SKM-1 (cell line): Measurements from ENCODE around the gene BCL2L1.
A peak's percentile ranks its signal among the peaks of the same experiment; 100 is the strongest.

Experiments
- DNase-seq: peaks from one replicate; lab custom pipeline; 2025; ENCODE audit not compliant: unreplicated experiment; lab: John Stamatoyannopoulos, UW

The BCL2L1 gene

GRCh38 chr20:31731321-31731717, 8.7 kb upstream of the BCL2L1 start:
- DNase-seq = no peak

DNA sequence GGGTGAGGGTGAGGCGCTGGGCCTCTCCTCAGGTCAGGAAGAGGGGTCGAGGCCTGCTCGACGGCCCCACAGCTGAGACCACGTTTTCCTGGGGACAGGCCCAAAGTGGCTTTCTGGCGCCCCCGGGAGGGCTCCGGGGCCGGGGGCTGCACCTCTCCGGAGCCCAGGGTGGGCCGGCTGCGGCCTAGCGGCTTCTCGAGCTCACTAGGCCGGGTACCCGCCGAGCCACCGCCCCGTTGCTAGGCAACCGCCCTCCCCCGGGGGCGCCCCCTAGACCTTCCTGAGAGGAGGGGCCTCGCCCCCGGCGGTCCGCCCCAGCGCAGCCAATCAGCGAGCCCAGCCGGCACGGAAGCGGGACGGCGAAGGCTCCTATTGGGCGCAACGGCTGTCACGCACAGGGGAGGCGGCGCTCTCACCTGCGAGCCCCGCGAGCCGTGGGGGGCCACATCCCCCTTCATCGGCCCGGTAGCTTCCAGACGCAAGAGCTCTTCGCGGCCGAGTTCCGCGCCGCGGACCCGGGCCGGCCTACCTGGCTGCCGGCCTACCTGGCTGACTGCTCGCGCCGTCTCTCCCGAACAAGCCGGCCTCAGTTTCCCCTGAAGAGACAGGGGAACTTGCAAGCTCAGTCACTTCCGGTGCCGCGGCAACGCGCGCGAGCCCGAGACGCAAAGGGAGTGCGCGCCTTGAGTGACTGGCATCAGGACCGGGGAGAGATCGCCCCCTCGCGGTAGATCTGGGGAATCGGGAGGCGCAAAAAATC, 831 bp upstream of the BCL2L1 start:
- peak; percentile 95 for DNase-seq

GRCh38 chr20:31723069-31723318, 326 bp upstream of the BCL2L1 start:
- no peak for DNase-seq

DNA sequence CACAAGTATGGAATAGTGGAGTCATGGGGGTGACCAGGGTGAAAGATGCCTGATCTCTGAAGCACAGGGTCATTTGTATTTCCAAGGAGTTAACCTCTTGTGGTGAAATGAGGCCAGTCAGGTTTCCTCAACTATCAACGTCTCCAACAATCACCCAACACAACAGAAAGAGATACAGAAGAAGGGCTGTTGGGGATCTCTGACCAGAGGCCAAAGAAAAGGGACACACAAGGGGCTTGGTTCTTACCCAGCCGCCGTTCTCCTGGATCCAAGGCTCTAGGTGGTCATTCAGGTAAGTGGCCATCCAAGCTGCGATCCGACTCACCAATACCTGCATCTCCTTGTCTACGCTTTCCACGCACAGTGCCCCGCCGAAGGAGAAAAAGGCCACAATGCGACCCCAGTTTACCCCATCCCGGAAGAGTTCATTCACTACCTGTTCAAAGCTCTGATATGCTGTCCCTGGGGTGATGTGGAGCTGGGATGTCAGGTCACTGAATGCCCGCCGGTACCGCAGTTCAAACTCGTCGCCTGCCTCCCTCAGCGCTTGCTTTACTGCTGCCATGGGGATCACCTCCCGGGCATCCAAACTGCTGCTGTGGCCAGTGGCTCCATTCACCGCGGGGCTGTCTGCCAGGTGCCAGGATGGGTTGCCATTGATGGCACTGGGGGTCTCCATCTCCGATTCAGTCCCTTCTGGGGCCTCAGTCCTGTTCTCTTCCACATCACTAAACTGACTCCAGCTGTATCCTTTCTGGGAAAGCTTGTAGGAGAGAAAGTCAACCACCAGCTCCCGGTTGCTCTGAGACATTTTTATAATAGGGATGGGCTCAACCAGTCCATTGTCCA, 1.0 kb downstream of the BCL2L1 start:
- DNase-seq = no peak

DNA sequence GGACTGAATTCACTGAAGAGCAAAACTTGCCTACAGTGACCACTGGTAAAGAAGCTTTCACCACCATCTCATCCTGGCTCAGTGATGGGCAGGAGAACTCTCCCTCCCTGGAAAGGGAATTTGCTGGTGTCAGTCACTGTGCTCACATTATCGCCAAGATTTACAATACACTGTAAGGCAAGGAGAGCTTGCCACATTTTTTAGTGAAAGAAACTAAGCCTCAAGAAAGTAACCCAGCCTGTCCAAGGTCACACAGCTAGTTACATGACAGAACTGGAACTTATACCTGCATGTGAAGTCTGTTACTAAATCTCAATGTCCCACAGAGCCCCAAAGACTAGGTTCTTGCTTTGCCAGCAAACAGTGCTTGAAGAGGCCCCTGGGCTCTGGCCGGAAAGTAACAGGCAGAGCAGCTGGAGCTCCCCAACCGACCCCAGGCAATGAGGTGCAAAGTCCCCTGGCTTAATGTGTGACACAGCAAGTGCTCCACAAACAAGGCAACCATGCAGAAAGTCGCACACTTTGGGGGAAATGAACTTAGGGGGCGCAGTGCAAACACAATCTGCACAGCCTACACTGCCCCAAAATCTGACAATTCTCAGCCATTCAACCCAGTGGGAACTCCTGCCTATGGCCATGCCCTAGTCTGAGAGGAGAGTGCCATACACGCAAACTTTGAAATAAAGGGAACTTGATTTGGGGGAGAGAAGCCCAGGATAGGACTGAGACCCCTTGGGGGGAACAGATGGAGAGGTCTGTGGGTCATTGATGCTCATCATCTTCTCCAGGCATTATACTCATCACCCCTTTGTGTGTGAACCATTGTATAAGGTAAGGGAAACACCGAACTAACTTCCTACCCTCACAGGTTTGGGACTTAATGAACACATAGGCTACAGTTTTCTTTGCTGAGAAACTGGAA, 1.9 kb downstream of the BCL2L1 start:
- no peak for DNase-seq

- DNase-seq = no peak
Measured at GRCh38 chr20:31719644-31720485, 2.8 kb downstream of the BCL2L1 start.

DNA sequence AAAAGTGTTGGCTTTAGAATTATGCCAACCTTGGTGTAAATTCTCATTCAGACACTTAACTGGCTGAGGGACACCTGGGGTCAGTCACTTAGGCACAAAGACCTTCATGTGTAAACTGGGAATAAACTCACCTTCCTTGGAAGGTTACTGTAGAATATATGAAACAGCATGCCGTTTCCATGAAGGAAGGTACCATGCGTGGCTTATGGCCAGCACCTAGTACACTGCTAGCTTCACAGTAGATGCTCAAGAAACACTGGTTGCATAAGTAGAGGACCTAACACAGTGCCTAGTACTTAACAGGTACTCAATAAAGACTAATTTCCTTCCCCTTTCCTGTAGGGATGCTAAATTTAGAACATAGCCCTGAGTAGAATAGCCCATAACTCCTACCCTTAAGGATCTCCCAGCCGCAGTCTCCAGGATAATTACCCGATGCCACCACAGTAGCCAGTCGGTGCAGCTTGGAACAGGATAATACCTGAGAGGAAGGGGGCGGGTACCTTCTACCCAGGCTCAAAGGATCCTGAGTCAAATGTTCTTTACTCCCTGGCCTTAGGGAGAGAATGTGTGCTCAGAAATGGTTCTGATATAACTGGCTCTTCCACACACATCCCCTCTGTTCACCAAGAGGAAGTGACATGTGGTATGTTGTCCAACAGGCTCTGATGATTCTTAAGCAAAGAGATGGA, 3.6 kb downstream of the BCL2L1 start:
- no peak for DNase-seq

- DNase-seq = no peak
Measured at GRCh38 chr20:31717478-31718201, 5.0 kb downstream of the BCL2L1 start.

DNA sequence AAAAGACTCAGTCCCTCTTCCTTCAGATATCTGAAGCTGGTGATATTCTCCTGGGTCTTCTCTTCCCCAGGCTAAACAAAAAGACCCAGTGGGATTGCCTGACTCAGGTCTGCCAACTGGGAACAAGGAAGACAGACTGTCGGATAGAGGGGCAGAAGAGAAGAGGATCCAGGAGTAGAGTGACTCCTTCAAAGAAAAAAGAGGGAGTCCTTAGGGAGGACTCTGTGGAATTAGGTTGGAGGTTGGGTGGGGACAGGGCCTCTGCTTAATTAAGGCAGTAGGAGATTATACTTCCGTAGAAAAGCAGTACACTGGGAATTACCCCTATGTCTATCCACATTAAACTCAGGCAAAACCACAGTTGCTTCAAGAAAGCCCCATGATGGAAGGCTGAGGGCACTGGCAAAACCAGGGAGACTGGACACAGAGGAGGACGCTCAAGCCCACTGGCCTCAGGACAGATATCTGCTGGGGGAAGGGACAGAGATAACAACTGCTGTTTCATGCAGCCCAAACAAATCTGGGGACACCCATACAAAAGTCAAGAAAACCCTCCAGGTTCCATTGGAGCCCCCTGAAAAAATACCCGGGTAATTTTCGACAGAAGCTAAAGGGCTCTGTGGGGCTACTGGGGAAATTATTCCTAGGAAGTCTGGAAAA, 5.7 kb downstream of the BCL2L1 start:
- DNase-seq = no peak

GRCh38 chr20:31716351-31716750, 6.3 kb downstream of the BCL2L1 start:
- no peak for DNase-seq

DNA sequence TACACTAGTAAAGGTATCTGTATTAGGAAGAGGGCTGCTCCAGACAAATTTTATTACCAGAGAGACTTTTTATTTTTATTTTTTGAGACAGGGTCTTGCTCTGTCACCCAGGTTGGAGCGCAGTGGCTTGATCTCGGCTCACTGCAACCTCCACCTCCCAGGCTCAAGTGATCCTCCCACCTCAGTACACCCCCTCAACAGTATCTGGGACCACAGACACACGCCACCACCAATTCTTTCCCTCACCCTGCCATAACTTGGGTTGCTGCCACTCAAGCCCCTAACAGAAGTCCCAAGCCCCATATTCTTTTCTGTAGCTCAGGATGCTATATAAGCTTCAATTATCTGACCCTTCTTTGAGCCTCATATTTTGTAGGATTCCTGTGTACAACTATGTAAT, 6.9 kb downstream of the BCL2L1 start:
- DNase-seq = no peak

- DNase-seq = no peak
Measured at GRCh38 chr20:31713312-31714273, 9.1 kb downstream of the BCL2L1 start.

DNA sequence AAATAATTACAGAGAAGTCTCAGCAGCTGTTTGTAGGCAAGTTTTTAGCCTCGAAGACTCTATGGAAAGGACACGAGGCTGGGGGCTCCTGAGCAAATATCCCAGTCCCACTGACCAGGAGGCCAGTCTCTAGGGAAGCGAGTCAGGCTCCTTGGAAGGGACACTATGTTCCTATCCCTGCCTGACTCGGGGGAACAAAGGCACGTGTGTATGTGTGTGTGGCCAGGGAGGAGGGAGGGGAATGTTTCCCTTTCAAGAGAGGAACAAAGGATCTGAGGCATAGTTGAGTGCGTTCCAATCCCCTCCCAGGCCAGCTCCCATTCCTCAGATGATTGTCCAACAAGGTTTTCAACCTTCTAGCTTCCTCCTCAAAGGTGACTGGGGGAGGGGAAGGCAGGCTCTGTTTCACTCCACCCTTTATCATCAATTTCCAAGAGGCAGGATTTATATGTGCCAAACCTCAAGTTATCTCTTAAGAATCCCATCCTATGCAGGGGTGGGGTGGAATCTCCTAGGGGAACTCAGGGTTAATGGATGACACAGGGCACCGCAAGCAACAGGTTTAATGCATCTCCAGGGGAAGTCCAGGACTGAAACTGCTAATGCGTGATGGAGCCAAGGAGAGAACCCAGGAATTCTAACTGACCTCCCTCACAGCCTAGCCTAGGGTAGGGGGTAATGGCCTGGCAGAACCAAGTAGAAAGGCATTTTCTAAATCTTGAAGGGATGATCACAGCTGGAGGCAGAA, 9.9 kb downstream of the BCL2L1 start:
- DNase-seq = no peak

GRCh38 chr20:31712112-31712553, 10.5 kb downstream of the BCL2L1 start:
- no peak for DNase-seq

- no peak for DNase-seq
Measured at GRCh38 chr20:31711179-31712111, 11.2 kb downstream of the BCL2L1 start.
